RWPE1 (cell line): ENCODE results near the gene KCNK4.

Experiments used
- CTCF ChIA-PET: fragments of 350-600 bp; sonication (Branson Sonifier 250); formaldehyde crosslinking; extraction: SDS; loops from one replicate; lab custom pipeline; 2021; lab: Yijun Ruan, JAX
- POLR2A ChIA-PET: fragments of 400-600 bp; formaldehyde crosslinking; extraction: SDS; loops from one replicate; lab custom pipeline; 2020; ENCODE audit warnings: antibody characterized with exemption; ENCODE audit not compliant: low non-redundant PET; lab: Yijun Ruan, JAX
- DNase-seq: peaks from one replicate; pipeline ENCODE4 v3.0.0; 2012; ENCODE audit warnings: low spot score
- H3K27ac ChIP-seq: fragments of 450-650 bp; 2 replicates; pipeline ENCODE4 v1.5.1; 2017
- TF ChIP-seq, protein P1 (sequence below): fragments of 450-650 bp; conservative IDR thresholded peaks from 2 replicates; pipeline ENCODE4 v1.5.1; 2017; ENCODE audit warnings: low read depth, mild to moderate bottlenecking

KCNK4 gene

DNA sequence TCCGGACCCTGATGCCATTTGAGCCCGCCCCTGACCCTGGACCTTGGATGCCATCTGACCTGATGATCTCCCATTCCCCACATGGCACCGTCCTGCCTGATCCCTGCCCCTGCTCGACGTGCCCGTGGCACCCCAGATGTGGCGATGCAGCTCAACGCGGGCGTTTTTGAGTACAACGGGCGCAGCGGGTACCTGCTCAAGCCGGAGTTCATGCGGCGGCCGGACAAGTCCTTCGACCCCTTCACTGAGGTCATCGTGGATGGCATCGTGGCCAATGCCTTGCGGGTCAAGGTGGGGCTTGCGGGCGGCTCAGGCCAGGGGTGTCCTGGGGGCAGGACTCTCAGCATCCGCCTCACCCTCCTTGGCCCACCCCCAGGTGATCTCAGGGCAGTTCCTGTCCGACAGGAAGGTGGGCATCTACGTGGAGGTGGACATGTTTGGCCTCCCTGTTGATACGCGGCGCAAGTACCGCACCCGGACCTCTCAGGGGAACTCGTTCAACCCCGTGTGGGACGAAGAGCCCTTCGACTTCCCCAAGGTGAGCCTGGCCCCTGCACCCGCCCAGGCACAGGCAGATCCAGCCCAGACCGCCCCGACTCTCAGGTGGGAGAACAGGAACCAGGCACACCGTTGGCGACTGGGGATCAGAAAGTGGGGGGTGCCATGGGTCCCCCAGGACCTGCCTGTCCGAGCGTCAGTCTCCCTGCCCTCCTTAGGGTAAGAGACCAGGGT lies 28.7 kb upstream of the KCNK4 start:
- TF ChIP-seq, protein P1, sequence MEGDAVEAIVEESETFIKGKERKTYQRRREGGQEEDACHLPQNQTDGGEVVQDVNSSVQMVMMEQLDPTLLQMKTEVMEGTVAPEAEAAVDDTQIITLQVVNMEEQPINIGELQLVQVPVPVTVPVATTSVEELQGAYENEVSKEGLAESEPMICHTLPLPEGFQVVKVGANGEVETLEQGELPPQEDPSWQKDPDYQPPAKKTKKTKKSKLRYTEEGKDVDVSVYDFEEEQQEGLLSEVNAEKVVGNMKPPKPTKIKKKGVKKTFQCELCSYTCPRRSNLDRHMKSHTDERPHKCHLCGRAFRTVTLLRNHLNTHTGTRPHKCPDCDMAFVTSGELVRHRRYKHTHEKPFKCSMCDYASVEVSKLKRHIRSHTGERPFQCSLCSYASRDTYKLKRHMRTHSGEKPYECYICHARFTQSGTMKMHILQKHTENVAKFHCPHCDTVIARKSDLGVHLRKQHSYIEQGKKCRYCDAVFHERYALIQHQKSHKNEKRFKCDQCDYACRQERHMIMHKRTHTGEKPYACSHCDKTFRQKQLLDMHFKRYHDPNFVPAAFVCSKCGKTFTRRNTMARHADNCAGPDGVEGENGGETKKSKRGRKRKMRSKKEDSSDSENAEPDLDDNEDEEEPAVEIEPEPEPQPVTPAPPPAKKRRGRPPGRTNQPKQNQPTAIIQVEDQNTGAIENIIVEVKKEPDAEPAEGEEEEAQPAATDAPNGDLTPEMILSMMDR, result no peak
- ChIA-PET CTCF (interaction anchor here (0.5 to 1.8 kb wide), 4 partner anchors 11 to 39 kb away, joined by 3 to 6 read pairs (median 5); partner anchors contain the start of gene PLCB3), POLR2A (no interaction called here)
- H3K27ac ChIP-seq, result peak overlapping the region; percentile 99
- DNase-seq, result no peak

DNA sequence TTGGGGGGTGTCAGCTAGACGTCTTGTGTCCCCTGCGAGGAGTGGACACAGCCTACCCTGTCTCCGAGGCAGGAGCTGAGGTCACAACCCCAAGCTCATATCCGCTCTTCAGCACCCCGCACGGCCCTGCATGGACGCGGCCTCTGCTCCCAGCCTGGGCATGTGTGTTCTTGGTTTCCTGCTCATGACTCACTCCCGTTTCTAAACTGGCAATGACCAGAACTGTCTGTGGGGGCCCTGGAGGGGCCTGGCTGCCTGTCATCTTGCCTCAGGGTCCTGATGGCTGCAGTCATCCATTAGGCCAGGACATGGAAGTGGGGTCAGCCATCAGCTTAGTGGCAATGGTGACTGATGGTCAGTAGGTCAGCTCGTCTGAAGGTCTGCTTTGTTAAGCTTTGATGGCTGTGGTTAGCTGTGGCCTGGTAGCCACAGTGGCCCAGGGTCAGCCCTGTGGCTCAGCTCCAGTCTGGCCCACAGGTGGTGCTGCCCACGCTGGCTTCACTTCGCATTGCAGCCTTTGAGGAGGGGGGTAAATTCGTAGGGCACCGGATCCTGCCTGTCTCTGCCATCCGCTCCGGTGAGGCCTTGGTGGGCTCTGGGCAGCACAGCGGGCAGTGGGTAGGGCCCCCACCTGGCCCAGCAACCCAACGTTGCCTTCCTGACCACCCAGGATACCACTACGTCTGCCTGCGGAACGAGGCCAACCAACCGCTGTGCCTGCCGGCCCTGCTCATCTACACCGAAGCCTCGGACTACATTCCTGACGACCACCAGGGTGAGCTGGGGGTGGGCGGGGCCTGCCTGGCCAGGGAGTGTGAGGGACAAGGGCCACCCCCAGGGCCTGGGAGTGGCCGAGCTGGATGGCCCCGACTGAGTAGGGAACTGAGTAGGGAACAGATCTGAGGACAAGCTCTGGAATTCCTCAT lies 27.8 kb upstream of the KCNK4 start:
- peak overlapping the region; percentile 99 for H3K27ac ChIP-seq
- ChIA-PET CTCF (interaction anchor here (0.6 to 1.8 kb wide), 4 partner anchors 11 to 33 kb away, joined by 4 to 6 read pairs (median 5); partner anchors contain the start of gene PLCB3), POLR2A (no interaction called here)
- TF ChIP-seq, protein P1, result no peak
- DNase-seq, result no peak

DNA sequence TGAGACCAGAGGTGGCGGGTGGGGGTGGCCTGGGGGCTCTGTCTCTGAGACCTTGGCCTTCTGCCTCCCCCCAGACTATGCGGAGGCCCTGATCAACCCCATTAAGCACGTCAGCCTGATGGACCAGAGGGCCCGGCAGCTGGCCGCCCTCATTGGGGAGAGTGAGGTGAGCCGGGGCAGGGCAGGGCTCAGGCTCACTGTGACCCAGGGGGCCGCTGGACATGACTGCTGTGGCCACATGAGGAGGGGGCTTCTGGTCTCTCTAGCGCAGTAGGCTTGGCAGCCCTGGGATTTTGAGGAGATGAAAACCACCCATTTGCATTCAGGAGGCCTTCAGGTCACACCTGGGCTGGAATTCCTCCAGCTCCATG lies 27.2 kb upstream of the KCNK4 start:
- peak overlapping the region; percentile 99 for H3K27ac ChIP-seq
- ChIA-PET POLR2A (interaction anchor here (1.0 kb wide), 1 partner anchor 17 kb away, joined by 3 read pairs; the partner anchor contains the start of gene PPP1R14B), CTCF (interaction anchor here (0.6 to 1.8 kb wide), 5 partner anchors 12 to 1714 kb away, joined by 3 to 6 read pairs (median 4); partner anchors contain the start of gene PLCB3)
- TF ChIP-seq, protein P1, result no peak
- DNase-seq, result no peak

DNA sequence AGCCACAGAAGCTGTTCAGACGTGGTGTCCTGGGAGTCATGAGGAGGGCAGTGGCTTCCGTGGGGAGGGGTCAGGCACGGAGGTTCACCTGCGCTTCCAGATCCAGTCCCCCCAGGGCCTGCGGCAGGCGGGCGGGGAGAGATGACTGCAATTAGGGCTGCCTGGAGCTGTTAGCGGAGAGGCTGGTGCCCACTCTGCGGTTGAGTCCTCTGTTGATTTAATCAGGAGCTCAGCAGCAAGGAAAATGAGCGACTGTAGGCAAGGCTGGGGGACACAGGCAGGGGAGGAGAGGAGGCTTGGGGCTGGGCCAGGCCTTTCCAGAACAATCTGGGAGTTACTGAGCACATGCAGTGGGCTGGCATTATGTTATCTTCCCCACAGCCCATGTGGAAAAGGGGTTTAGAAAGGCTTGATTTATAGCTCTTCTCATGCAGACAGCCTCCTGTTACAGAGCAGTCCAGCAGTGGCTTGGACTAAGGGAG lies 26.7 kb upstream of the KCNK4 start:
- CTCF ChIA-PET, result interaction anchor here (0.6 to 1.8 kb wide), 6 partner anchors 13 to 1715 kb away, joined by 3 to 6 read pairs (median 4); partner anchors contain the start of gene PLCB3
- H3K27ac ChIP-seq, result peak overlapping the region; percentile 99
- POLR2A ChIA-PET, result interaction anchor here (1.0 kb wide), 1 partner anchor 18 kb away, joined by 3 read pairs; the partner anchor contains the start of gene PPP1R14B
- TF ChIP-seq, protein P1, result no peak
- DNase-seq, result no peak

DNA sequence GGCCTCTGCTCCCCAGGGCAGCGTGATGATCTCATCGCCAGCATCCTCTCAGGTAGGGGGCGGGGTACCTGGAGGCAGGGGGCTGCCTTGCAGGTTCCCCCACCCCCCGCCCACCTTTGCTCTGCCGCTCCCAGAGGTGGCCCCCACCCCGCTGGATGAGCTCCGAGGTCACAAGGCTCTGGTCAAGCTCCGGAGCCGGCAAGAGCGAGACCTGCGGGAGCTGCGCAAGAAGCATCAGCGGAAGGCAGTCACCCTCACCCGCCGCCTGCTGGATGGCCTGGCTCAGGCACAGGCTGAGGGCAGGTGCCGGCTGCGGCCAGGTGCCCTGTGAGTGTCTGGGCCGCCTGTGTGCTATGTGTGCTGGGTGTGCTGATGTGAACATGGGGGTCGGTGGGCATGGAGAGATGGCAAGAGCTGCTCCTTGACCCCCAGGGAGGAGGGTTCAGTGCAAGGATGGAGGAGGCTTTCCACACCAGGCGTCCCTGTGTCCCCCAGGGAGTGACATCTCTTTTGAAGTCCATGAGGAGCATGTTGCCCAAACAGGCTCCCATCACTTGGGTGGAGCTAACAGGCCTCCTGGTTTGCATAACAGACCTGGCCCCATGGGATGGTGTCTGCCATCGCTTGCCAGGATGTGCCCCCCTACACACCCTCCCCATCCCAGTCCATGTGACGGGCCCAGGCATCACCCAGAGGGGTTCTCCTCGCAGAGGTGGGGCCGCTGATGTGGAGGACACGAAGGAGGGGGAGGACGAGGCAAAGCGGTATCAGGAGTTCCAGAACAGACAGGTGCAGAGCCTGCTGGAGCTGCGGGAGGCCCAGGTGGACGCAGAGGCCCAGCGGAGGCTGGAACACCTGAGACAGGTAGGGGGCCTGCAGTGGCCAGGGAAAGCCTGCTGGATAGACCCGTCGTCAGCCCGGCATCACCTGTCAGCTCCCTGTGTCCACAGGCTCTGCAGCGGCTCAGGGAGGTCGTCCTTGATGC lies 25.6 kb upstream of the KCNK4 start:
- DNase-seq, result no peak
- ChIA-PET CTCF (interaction anchor here (0.6 to 1.0 kb wide), 6 partner anchors 14 to 84 kb away, joined by 3 to 5 read pairs (median 4); no protein-coding TSS in a partner anchor), POLR2A (interaction anchor here (0.9 to 1.0 kb wide), 2 partner anchors 12 to 19 kb away, joined by 3 to 6 read pairs; partner anchors contain the start of gene PPP1R14B)
- H3K27ac ChIP-seq, result peak overlapping the region; percentile 99
- TF ChIP-seq, protein P1, result no peak
